ENCODE results near the gene TAF15.

Gene TAF15

DNA sequence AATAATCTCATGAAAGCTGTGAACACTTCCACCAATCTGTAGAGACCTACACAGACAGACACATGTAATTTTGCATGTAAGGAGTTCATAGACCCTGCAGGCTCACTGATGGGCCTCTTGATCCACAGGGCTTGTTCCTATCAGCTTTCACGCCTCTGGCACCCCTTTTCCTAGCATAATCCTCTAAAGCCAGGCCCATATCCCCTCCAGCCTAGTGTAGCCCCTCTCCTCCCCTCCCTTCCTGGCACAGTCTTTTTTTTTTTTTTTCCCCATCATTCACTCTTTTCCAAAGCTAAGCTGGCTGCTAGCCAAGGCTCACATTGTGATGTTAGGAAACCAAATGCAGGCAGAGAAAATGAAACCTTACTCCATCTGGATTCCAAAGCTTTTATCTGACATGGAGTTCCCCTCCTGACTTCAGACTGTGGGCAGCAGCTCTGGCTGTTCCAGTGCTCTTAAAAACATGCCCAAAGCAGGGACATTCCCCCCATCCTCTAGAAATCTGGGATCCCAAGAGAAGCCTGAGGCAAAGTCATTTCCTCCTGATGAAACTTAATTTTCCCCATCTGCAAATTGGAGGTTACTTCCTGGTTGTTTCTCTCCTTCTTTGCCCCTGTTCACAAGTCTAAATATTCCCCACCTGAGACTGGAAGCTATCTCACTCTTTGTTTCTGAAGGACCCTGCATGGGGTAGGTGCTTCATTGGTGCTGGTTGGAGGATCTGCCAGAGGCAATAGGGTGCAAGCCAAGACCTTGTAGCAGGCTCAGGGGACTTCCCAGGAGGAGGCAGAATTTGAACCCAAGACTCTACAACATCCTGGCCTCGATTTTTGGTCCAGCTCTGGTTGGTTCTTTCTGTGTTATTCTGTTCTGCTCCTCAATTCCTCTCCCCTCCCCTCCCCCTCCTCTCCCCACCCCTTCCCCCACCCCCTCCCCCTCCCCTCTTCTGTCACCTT lies 80.8 kb downstream of the TAF15 start:
- H3K9ac ChIP-seq (ENCODE audit: low read length): no peak overlapping the region
- H3K27me3 ChIP-seq (ENCODE audit: control insufficient read depth, insufficient read depth, low read length): no peaks in the 10 kb centered on the region
- H3K4me3 ChIP-seq (ENCODE audit: low read length): no peak overlapping the region
- H3K4me1 ChIP-seq (ENCODE audit: control insufficient read depth, insufficient read depth, low read length): no peaks in the 10 kb centered on the region
- no peaks in the 10 kb centered on the region for H3K36me3 ChIP-seq (ENCODE audit: control insufficient read depth, insufficient read depth, low read length)
- no peaks in the 10 kb centered on the region for H3K9me3 ChIP-seq (ENCODE audit: control insufficient read depth, low read length)

DNA sequence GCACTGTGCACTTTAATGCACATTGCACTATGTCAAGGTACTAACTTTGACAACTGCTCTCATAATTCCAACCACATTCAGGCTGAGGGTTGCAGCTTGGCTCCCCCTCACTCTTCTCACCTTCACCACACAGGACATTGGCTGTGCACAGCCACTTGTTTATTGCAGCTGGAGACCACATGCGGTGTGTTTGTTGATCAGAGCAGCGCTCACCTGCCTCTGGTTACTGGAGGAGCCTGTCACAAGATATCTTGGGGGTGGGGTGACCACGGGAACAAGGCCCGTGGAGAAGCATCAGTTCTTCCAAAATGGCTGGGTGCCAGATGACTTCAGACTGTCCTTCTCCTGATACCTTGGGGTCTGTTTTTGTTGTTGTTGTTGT lies 81.5 kb downstream of the TAF15 start:
- no peaks in the 10 kb centered on the region for H3K27me3 ChIP-seq (ENCODE audit: control insufficient read depth, insufficient read depth, low read length)
- H3K9ac ChIP-seq (ENCODE audit: low read length): no peak overlapping the region
- no peak overlapping the region for H3K4me3 ChIP-seq (ENCODE audit: low read length)
- no peaks in the 10 kb centered on the region for H3K9me3 ChIP-seq (ENCODE audit: control insufficient read depth, low read length)
- H3K4me1 ChIP-seq (ENCODE audit: control insufficient read depth, insufficient read depth, low read length): no peaks in the 10 kb centered on the region
- H3K36me3 ChIP-seq (ENCODE audit: control insufficient read depth, insufficient read depth, low read length): no peaks in the 10 kb centered on the region

DNA sequence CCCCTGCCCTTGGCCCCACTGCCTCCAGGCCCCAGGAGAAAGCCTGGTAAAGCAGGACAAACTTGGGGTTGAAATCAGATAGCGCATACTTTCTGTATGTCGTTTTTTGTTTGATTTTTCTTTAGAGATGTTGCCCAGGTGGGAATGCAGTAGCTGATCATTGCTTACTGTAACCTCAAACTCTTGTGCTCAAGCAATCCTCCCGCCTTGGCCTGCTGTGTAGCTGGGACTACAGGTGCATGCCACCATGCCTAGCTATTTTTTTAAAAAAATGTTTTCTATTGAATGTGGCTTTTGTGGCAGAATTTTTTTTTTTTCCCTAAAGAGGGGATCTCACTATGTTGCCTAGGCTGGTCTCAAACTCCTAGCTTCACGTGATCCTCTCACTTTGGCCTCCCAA lies 82.0 kb downstream of the TAF15 start:
- H3K4me3 ChIP-seq (ENCODE audit: low read length): no peak overlapping the region
- no peak overlapping the region for H3K9ac ChIP-seq (ENCODE audit: low read length)
- H3K27me3 ChIP-seq (ENCODE audit: control insufficient read depth, insufficient read depth, low read length): no peaks in the 10 kb centered on the region
- no peaks in the 10 kb centered on the region for H3K9me3 ChIP-seq (ENCODE audit: control insufficient read depth, low read length)
- no peaks in the 10 kb centered on the region for H3K4me1 ChIP-seq (ENCODE audit: control insufficient read depth, insufficient read depth, low read length)
- H3K36me3 ChIP-seq (ENCODE audit: control insufficient read depth, insufficient read depth, low read length): no peaks in the 10 kb centered on the region

DNA sequence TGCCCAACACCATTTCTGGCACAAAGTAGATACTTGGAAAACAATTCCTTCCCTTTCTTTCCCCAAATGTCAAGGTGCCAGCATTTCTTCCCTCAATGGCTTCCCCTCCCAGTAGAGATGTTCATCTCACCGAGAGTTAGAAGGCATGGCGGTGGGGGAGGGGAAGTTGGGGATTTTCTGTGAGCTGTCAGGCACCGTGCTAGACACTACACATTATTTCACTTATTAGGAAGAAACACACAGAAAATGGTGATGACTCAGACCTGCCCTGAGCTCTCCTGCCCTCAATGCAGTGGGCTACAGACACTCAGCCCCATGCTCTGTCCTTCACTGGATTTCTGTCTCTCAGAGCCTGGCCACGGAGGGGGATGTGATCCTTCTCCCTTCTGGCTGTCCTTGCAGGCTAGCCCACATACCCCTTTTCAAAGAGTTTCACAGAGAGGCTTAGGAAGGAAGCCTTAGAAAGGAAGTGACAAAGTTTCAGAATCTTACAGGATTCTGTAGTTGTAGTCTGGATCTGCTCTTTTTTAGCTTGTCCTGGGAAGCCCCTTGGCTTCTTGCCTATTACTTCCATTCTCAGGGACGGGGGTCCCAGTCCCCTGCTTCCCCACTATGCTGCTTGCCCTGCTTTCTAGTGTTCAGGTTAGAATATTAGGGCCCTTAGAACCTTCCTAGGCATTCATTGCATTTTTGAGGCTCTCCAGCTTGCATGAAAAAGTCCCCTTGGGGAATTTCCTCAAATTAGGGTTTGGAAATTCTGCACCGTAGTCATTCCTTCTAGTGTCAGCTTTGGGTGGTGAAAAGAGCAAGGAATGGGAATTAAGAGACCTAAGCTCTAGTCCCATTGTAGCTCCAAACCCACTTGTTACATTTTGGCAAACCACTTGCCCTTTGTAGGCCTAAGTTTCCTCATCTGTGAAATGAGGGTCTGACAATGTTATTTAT lies 83.1 kb downstream of the TAF15 start:
- Histone ChIP-seq H3K4me1 (ENCODE audit: control insufficient read depth, insufficient read depth, low read length) (no peaks in the 10 kb centered on the region), H3K9me3 (ENCODE audit: control insufficient read depth, low read length) (no peaks in the 10 kb centered on the region), H3K4me3 (ENCODE audit: low read length) (no peak overlapping the region), H3K36me3 (ENCODE audit: control insufficient read depth, insufficient read depth, low read length) (no peaks in the 10 kb centered on the region), H3K27me3 (ENCODE audit: control insufficient read depth, insufficient read depth, low read length) (no peaks in the 10 kb centered on the region), H3K9ac (ENCODE audit: low read length) (no peak overlapping the region)

DNA sequence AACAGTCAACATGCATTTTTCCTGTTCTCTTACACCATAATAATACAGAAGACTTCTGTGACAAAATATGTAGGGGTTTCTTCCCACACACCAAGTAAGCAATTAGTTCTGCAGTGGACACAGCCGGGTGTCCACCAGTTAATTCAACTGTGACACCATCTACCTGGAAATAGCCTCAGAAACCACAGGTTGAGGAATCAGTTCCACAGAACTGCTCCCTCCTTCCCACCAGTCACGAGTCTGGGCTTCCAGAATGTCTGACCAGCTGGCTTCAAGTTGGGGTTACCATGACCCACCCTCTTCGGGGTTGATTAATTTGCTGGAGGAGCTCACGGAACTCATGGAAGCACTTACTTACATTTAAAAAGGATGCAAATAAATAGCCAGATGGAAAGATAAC lies 84.5 kb downstream of the TAF15 start:
- no peaks in the 10 kb centered on the region for H3K27me3 ChIP-seq (ENCODE audit: control insufficient read depth, insufficient read depth, low read length)
- H3K9ac ChIP-seq (ENCODE audit: low read length): no peak overlapping the region
- no peaks in the 10 kb centered on the region for H3K36me3 ChIP-seq (ENCODE audit: control insufficient read depth, insufficient read depth, low read length)
- no peaks in the 10 kb centered on the region for H3K4me1 ChIP-seq (ENCODE audit: control insufficient read depth, insufficient read depth, low read length)
- no peak overlapping the region for H3K4me3 ChIP-seq (ENCODE audit: low read length)
- H3K9me3 ChIP-seq (ENCODE audit: control insufficient read depth, low read length): no peaks in the 10 kb centered on the region

DNA sequence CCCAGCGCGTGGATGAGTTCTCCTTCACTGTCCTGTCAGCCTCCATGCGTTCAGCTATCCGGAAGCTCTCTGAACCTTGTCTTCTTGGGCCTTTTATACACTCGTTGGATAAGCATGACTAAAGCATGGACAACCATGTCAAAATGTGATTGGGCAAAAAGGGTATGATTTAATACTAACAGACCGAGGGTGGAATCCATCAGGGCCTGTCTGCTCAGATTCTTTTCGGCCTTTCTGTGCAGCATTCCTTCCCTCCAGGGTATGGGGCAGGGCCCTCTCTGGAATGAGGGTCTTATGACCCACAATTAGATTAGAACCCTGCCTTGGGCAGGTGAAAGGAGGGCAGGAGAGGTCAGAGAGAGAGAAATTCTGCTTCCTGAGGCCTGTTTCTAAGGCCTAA lies 84.9 kb downstream of the TAF15 start:
- H3K4me1 ChIP-seq (ENCODE audit: control insufficient read depth, insufficient read depth, low read length): no peaks in the 10 kb centered on the region
- H3K4me3 ChIP-seq (ENCODE audit: low read length): no peak overlapping the region
- H3K36me3 ChIP-seq (ENCODE audit: control insufficient read depth, insufficient read depth, low read length): no peaks in the 10 kb centered on the region
- no peaks in the 10 kb centered on the region for H3K27me3 ChIP-seq (ENCODE audit: control insufficient read depth, insufficient read depth, low read length)
- H3K9me3 ChIP-seq (ENCODE audit: control insufficient read depth, low read length): no peaks in the 10 kb centered on the region
- H3K9ac ChIP-seq (ENCODE audit: low read length): no peak overlapping the region

DNA sequence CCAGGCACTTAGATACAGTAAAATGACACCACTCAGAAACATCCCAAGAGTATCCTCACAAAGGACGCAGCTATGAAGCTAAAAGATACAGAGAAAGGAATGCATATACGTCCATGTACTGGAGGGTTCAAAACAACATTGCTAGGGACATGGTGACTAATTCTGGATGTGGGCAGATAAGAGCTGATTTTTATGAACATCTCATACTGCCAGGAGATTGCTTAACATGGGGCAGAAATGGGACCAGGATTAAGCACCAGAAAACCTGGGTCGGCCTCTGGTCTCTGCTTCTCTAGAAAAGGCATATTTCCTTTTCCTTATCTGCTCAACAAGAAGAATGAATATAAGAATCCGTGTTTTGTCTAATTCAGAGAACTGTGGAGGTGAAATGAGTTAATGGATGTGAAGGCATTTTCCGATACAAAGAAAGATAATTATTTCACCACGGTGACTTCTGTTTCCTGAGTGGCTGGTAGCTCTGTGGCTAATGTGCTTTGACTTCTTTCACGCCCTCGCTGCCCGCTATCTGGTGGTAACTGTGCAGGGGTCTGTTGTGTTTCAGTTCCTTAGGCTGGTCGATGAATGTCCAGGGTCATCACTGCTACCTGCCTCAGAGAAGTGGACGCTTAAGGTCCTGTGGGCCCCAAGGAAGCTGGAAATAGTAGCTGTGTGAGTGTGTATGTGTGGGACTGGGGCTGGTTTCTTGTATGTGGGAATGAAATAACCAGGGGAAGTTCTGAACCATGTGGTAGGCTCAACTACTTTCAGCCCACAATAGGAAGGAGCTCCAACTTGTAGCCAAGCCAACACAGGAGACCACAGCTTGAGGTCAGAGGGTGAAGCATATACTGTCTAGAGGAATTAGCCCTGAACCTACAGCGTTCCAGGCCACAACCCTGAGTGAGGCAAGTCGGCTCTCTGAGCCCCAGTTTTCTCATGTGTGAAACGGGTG lies 86.6 kb downstream of the TAF15 start:
- no peak overlapping the region for H3K4me3 ChIP-seq (ENCODE audit: low read length)
- H3K36me3 ChIP-seq (ENCODE audit: control insufficient read depth, insufficient read depth, low read length): no peaks in the 10 kb centered on the region
- H3K27me3 ChIP-seq (ENCODE audit: control insufficient read depth, insufficient read depth, low read length): no peaks in the 10 kb centered on the region
- no peak overlapping the region for H3K9ac ChIP-seq (ENCODE audit: low read length)
- H3K4me1 ChIP-seq (ENCODE audit: control insufficient read depth, insufficient read depth, low read length): no peaks in the 10 kb centered on the region
- H3K9me3 ChIP-seq (ENCODE audit: control insufficient read depth, low read length): no peaks in the 10 kb centered on the region
